CD1c-positive myeloid dendritic cell (primary cell): ENCODE data around the gene SPECC1L.
"Not testable (repeated sequence)": the region's sequence is repeated elsewhere in the genome, so short reads cannot be mapped to it uniquely, and the experiment has no call there.

Source experiments
- DNase-seq: peaks from one replicate; pipeline ENCODE4 v3.0.0-alpha.2; 2016; ENCODE audit errors: extremely low spot score

Gene SPECC1L

GRCh38 chr22:24247564-24248344, 22.9 kb upstream of the SPECC1L start:
- peak; percentile 84 for DNase-seq

DNA sequence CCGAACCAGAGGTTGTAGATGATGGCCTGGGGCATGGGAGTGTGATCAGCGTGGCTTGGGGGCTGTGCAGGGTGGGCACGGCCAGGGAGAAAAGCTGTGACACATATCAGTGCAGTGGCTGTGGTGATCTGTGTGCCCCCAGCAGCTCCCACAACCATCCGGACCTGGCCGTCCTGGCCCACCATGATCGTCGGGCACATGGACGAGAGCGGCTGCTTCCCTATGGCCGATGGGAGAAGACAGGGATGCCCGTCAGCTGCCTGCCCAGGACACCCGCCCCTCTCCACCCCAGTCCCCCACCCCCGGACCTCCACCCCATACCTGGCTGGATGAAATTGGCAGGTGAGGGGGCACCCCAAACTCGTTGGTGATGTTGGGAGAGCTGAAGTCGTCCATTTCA, 22.0 kb upstream of the SPECC1L start:
- not testable (repeated sequence) for DNase-seq

DNA sequence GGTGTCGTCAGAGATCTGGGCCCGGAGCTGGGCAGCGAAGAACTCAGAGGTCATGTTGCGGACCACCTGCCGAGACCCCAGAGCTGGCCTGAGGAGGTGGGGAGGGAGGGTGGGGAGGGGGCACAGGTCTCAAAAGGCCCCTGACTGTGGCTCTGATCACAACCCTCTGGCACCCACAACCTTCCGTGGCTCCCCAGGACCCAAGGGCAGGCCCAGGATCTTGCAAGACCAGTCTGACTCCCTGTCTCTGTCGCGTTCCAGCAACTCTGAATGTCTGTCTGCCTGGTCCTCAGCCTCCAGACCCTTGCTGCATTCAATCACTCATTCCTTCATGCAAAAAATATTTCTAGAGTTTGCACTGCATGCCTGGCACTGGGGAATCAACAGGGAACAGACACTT, 21.2 kb upstream of the SPECC1L start:
- DNase-seq, result not testable (repeated sequence)

DNA sequence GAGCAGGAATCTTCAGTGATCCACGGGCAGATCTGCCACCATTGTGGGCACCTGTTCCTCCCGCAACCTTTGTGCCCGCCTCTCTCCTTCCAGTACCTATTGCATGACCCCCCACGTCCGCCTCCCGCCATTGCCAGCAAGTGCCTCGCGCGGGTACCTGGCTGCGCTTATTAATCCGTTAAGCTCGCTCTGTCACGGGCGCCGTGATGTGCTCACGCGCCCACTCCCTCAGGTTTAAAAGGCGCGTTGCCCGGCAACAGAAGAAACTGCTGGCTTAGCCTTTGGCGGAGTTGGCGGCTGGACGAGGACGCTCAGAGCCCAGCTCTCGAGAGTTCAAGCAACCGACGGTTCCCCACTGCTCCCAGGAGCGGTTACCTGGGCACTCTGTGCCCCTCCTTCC, 19.3 kb upstream of the SPECC1L start:
- not testable (repeated sequence) for DNase-seq

DNA sequence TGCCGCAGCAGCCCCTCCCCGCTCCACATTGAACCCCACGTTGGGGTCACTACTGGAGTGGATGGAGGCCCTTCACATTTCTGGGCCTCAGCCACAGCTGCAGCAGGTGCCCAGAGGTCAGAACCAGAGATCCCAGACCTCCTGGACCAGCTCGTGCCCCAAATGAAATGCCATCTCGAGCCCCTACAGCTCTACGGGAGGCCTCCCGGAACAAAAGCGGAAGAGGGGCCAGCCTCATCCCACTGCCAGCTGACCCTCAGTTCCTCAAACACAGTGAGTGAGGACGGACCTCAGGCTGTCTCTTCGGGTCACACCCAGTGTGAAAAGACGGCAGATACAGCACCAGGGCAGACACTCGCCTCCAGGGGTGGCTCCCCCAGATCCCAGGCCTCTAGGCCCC, 17.5 kb upstream of the SPECC1L start:
- DNase-seq, result not testable (repeated sequence)

GRCh38 chr22:24256136-24256535, 14.5 kb upstream of the SPECC1L start:
- not testable (repeated sequence) for DNase-seq

DNA sequence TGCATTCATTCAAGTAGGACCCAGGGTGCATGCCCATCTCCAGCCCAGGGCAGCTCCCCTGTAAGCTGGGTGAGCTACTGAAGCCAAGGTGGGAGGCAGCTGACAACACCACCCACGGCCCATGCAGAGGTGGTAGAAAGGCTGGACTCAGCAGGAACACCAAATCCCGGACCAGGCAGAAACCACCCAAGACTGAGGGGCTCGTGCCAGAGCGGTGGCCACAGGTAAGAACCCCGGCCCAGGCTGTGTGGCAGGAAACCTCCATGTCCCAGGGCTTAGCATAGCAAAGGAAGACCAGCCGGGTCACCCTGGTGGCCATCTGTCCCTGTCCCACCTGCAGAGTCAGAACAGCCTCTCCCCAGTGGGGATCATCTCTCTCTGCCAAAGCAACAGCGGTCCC, 13.9 kb upstream of the SPECC1L start:
- not testable (repeated sequence) for DNase-seq

GRCh38 chr22:24259459-24259858, 11.2 kb upstream of the SPECC1L start:
- DNase-seq, result peak; percentile 82

GRCh38 chr22:24262185-24262749, 8.4 kb upstream of the SPECC1L start:
- DNase-seq, result not testable (repeated sequence)

DNA sequence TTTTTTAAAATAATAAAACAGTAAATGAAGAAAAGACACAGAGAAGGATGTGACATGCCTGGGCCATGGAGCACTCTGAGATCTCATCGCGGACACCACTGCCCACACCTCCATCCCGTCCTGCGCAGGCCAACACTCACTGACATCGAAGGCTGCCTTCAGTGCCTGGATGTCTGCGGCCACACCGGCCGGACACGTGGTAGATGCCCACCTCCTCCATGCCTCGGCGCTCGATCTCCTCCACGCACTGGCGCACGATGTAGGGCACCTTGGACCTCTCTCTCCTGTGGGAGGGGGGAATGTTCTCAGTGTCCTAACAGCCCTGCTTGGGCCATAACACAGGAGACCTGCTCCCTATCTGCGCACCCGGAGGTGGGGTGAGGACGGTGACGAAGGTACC, 7.2 kb upstream of the SPECC1L start:
- DNase-seq, result not testable (repeated sequence)

- DNase-seq, result not testable (repeated sequence)
Observed at GRCh38 chr22:24264329-24264896, 6.2 kb upstream of the SPECC1L start.

DNA sequence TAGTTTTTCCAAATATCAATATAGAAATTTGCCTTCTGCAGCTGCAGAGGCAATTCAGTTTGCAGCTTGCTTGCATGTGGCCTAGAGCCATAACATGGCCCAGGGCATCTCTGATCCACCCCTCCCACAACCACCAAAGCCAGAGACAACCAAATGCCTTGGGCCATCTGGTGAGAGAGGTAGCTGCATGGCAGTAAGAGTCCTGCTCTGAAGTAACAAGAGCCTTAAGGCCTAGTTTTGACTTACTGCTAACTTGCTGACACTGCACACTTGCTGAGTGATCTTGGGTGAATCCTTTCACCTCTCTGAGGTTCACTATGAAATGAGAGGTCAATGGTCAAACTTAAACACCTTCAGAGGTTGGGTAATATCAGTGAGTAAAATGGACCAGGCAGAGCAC, 4.9 kb upstream of the SPECC1L start:
- no peak for DNase-seq

DNA sequence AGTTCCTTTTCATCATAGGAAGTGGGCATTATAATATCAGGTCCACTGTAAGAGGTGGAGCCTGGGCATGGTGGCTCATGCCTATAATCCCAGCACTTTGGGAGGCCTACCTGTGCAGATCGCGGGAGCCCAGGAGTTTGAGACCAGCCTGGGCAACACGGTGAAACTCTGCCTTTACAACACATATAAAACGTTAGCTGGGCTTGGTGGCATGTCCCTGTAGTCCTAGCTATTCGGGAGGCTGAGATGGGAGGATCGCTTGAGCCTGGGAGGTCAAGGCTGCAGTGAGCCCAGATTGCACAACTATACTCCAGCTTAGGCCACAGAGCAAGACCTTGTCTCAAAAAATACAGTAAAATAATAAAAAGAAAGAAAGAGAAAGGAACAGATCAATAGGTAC, 4.1 kb upstream of the SPECC1L start:
- DNase-seq, result not testable (repeated sequence)

- DNase-seq, result peak; percentile 43
Observed at GRCh38 chr22:24271386-24271854, 789 bp downstream of the SPECC1L start.

DNA sequence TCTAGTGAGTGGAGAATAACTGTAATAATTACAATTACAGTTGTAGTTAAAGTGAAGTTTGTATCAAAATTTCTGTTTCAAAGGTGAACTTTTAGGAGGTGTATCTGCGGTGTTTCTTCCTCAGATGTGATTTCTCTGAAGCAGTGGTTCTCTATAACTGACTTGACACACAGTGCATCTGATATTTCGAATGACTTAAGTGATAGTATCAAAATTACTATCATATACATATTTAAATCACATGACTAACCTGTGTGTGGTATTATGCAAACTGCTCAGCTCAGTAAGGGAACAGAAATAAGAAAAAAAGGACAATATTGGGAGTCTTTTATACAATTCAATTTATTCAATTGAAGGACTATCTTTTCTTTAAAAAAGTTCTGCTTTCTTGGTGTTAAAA, 2.4 kb downstream of the SPECC1L start:
- DNase-seq, result not testable (repeated sequence)

DNA sequence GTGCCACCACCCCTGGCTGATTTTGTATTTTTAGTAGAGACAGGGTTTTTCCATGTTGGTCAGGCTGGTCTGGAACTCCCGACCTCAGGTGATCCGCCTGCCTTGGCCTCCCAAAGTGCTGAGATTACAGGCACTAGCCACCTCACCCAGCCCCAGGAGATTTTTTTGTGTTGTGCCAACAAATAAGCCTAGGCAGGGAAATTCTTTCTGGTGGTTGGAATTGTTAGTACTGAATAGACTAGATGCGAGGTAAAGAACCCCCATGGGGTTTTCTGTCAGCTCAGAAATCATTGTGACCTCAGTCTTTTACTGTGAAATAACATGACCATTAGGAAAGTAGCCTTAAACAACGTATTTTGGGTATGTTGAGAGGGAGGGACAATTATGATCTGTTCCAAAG, 3.3 kb downstream of the SPECC1L start:
- DNase-seq, result not testable (repeated sequence)

DNA sequence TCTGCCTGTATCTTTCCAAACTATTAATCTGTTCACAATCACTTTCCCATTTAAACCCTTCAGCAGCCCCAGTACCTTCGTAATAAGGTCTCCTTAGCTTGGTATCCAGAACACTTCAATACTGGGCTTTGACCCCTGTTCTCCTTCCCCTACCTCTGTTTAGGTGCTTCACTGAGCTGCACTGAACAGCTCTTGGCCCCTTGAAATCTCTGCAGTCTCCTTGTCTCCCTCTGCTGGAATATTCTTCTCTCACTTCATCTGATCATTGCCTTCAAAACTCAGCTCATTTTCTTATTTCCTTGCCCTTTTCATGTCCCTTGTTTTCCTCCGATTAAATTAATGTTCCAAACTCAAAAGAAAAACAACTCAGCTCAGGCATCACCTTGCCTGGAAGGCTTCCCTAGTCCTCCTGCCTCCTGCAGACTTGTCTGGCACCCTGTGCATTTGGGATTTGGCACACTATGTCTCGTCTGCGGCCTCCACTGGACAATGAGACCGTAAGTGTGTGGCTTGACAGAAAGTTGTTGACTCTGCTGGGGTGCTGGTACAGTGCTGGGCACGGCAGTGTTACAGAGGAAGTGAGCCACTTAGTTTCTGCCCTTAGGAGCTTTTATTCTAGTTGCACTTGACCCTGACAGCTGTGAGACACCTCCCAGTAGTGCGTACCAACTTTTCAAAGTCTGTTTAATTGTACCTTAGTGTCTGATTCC, 4.2 kb downstream of the SPECC1L start:
- DNase-seq, result not testable (repeated sequence)

DNA sequence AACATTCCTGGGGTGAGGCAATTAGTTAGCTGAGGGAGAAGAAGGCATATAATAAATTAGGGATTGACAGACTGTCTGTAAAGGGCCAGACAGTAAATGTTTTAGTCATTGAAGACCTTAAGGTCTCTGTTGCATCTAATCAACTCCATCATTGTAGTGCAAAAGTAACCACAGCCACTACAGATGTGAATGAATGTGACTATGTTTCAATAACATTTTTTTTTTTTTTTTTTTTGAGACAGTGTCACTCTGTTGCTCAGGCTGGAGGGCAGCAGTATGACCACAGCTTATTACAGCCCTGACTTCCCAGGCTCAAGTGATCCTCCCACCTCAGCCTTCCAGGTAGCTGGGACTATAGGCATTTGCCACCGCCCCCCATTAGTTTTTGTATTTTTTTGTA, 9.7 kb downstream of the SPECC1L start:
- not testable (repeated sequence) for DNase-seq

GRCh38 chr22:24282401-24282800, 11.8 kb downstream of the SPECC1L start:
- no peak for DNase-seq

- DNase-seq, result no peak
Observed at GRCh38 chr22:24284747-24285203, 14.1 kb downstream of the SPECC1L start.

- no peak for DNase-seq
Observed at GRCh38 chr22:24285245-24285644, 14.6 kb downstream of the SPECC1L start.

GRCh38 chr22:24287212-24287611, 16.6 kb downstream of the SPECC1L start:
- DNase-seq, result not testable (repeated sequence)
